Measurements from ENCODE around the gene SREK1IP1.
A peak's percentile ranks its signal among the peaks of the same experiment; 100 is the strongest.
"Not testable (repeated sequence)": the region's sequence is repeated elsewhere in the genome, so short reads cannot be mapped to it uniquely, and the experiment has no call there.

Gene SREK1IP1

GRCh38 chr5:64706074-64706473 is 62.4 kb downstream of the SREK1IP1 start:
- H3K27me3 ChIP-seq (ENCODE audit: control insufficient read depth, insufficient read depth, low read length); H3K36me3 ChIP-seq (ENCODE audit: control insufficient read depth, insufficient read depth, low read length); H3K9ac ChIP-seq (ENCODE audit: low read depth, low read length); H3K9me3 ChIP-seq (ENCODE audit: control insufficient read depth, insufficient read depth, low read length); H3K4me3 ChIP-seq (ENCODE audit: low read depth, low read length): not testable (repeated sequence)
- H3K4me1 ChIP-seq (ENCODE audit: control insufficient read depth, insufficient read depth, low read length), result peaks cover 15% of the 10 kb centered on the region

- no peaks in the 10 kb centered on the region for H3K27me3 ChIP-seq (ENCODE audit: control insufficient read depth, insufficient read depth, low read length)
- H3K36me3 ChIP-seq (ENCODE audit: control insufficient read depth, insufficient read depth, low read length), result no peaks in the 10 kb centered on the region
- H3K9ac ChIP-seq (ENCODE audit: low read depth, low read length), result no peak overlapping the region
- H3K9me3 ChIP-seq (ENCODE audit: control insufficient read depth, insufficient read depth, low read length), result no peaks in the 10 kb centered on the region
- peaks cover 6% of the 10 kb centered on the region for H3K4me1 ChIP-seq (ENCODE audit: control insufficient read depth, insufficient read depth, low read length)
- no peak overlapping the region for H3K4me3 ChIP-seq (ENCODE audit: low read depth, low read length)
Observed at GRCh38 chr5:64700765-64701164, 67.7 kb downstream of the SREK1IP1 start.

DNA sequence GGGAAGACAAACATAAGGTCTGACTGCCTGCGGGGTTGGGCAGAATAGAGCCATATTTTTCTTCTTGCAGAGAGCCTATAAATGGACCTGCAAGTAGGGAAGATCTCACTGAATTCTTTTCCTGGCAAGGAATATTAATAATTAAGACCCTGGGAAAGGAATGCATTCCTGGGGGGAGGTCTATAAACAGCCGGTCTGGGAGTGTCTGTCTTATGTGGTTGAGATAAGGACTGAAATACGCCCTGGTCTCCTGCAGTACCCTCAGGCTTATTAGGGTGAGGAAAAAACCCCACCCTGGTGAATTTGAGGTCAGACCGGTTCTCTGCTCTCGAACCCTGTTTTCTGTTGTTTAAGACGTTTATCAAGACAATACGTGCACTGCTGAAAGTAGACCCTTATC is 72.1 kb downstream of the SREK1IP1 start:
- H3K27me3 ChIP-seq (ENCODE audit: control insufficient read depth, insufficient read depth, low read length), result peaks cover 10% of the 10 kb centered on the region
- not testable (repeated sequence) for H3K9me3 ChIP-seq (ENCODE audit: control insufficient read depth, insufficient read depth, low read length); H3K4me3 ChIP-seq (ENCODE audit: low read depth, low read length)

DNA sequence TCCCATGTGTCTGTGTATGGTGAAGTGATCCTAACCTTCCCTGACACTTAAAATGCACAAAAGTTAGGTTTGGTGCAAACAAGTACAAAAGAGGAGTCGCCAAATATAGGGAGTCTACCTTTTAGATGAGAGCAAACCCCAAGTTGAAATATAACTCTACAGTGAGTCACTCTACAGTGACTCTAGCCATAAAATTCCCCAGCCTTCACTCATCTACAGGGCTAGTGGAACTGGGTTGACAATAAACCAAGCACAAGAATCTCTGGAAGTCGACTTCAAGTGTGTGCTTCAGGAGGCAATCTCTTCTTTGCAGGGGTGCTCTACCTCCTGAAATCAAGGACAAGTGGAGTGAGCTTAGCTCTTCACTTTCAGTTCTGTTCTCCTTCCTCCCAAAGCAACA is 74.9 kb downstream of the SREK1IP1 start:
- no peaks in the 10 kb centered on the region for H3K9me3 ChIP-seq (ENCODE audit: control insufficient read depth, insufficient read depth, low read length)
- H3K9ac ChIP-seq (ENCODE audit: low read depth, low read length), result no peak overlapping the region
- no peak overlapping the region for H3K4me3 ChIP-seq (ENCODE audit: low read depth, low read length)
- peaks cover 34% of the 10 kb centered on the region for H3K27me3 ChIP-seq (ENCODE audit: control insufficient read depth, insufficient read depth, low read length)
- peaks cover 7% of the 10 kb centered on the region for H3K4me1 ChIP-seq (ENCODE audit: control insufficient read depth, insufficient read depth, low read length)
- no peaks in the 10 kb centered on the region for H3K36me3 ChIP-seq (ENCODE audit: control insufficient read depth, insufficient read depth, low read length)

More for the DNA sequence above, 72.1 kb downstream of the SREK1IP1 start:
- H3K36me3 ChIP-seq (ENCODE audit: control insufficient read depth, insufficient read depth, low read length); H3K4me1 ChIP-seq (ENCODE audit: control insufficient read depth, insufficient read depth, low read length); H3K9ac ChIP-seq (ENCODE audit: low read depth, low read length): not testable (repeated sequence)

DNA sequence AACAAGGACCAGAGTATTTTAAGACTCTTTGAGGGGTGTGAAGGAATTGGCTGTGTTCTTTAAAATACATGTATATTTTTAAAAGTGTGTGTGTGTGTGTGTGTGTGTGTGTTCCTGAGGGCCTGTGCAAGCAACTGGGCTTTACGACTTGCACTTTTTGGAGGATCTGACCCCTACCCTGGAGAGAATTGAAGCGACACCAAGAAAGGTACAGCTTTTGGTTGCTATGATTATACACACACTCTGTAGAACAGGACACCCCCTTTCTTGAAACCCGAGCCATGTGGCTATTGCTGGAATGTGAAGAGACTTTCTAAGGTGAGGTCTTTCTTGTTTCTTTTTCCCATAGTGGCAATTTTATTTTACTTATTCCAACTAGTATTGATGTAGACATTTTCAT is 77.2 kb downstream of the SREK1IP1 start:
- no peaks in the 10 kb centered on the region for H3K9me3 ChIP-seq (ENCODE audit: control insufficient read depth, insufficient read depth, low read length)
- H3K27me3 ChIP-seq (ENCODE audit: control insufficient read depth, insufficient read depth, low read length), result peaks cover 42% of the 10 kb centered on the region
- H3K9ac ChIP-seq (ENCODE audit: low read depth, low read length), result no peak overlapping the region
- peak overlapping the region; percentile 67 for H3K4me3 ChIP-seq (ENCODE audit: low read depth, low read length)
- H3K4me1 ChIP-seq (ENCODE audit: control insufficient read depth, insufficient read depth, low read length), result peaks cover 7% of the 10 kb centered on the region
- H3K36me3 ChIP-seq (ENCODE audit: control insufficient read depth, insufficient read depth, low read length), result no peaks in the 10 kb centered on the region

GRCh38 chr5:64690417-64691151 is 77.9 kb downstream of the SREK1IP1 start, which contains the start of gene SHISAL2B:
Gene SHISAL2B, plus strand, starts transcription at chr5:64690503. Its CDS starts 121 bp downstream, at chr5:64690624.
- H3K4me3 ChIP-seq (ENCODE audit: low read depth, low read length), result peak within 1 kb of the TSS; percentile 67
- peak within 1 kb of the TSS; percentile 5 for H3K9ac ChIP-seq (ENCODE audit: low read depth, low read length)
- no peaks in the 10 kb centered on the region for H3K36me3 ChIP-seq (ENCODE audit: control insufficient read depth, insufficient read depth, low read length)
- H3K9me3 ChIP-seq (ENCODE audit: control insufficient read depth, insufficient read depth, low read length), result no peaks in the 10 kb centered on the region
- peaks cover 42% of the 10 kb centered on the region for H3K27me3 ChIP-seq (ENCODE audit: control insufficient read depth, insufficient read depth, low read length)
- H3K4me1 ChIP-seq (ENCODE audit: control insufficient read depth, insufficient read depth, low read length), result peaks cover 7% of the 10 kb centered on the region

DNA sequence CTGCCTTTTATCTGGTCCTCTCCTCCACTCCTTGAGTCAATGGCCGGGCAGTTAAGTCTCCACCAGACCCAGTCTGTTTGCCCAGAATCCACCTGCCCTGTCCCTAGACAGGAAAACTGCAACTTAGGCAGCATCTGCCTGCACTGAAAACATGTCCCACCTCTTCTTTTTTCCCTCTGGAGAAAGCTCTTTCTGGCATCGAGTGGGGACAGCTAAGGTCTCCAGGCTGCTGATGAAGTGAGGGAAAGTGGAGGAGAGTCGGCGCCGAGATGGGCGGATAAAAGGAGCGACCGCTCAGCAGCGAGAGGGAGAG is 78.4 kb downstream of the SREK1IP1 start:
- Histone ChIP-seq H3K9me3 (ENCODE audit: control insufficient read depth, insufficient read depth, low read length) (no peaks in the 10 kb centered on the region), H3K27me3 (ENCODE audit: control insufficient read depth, insufficient read depth, low read length) (peaks cover 42% of the 10 kb centered on the region), H3K4me3 (ENCODE audit: low read depth, low read length) (peak overlapping the region; percentile 67), H3K9ac (ENCODE audit: low read depth, low read length) (peak overlapping the region; percentile 5), H3K36me3 (ENCODE audit: control insufficient read depth, insufficient read depth, low read length) (no peaks in the 10 kb centered on the region), H3K4me1 (ENCODE audit: control insufficient read depth, insufficient read depth, low read length) (peaks cover 7% of the 10 kb centered on the region)

GRCh38 chr5:64688965-64689364 is 79.5 kb downstream of the SREK1IP1 start:
- no peaks in the 10 kb centered on the region for H3K9me3 ChIP-seq (ENCODE audit: control insufficient read depth, insufficient read depth, low read length)
- H3K4me3 ChIP-seq (ENCODE audit: low read depth, low read length), result no peak overlapping the region
- peaks cover 42% of the 10 kb centered on the region for H3K27me3 ChIP-seq (ENCODE audit: control insufficient read depth, insufficient read depth, low read length)
- H3K36me3 ChIP-seq (ENCODE audit: control insufficient read depth, insufficient read depth, low read length), result no peaks in the 10 kb centered on the region
- H3K4me1 ChIP-seq (ENCODE audit: control insufficient read depth, insufficient read depth, low read length), result peaks cover 7% of the 10 kb centered on the region
- no peak overlapping the region for H3K9ac ChIP-seq (ENCODE audit: low read depth, low read length)

DNA sequence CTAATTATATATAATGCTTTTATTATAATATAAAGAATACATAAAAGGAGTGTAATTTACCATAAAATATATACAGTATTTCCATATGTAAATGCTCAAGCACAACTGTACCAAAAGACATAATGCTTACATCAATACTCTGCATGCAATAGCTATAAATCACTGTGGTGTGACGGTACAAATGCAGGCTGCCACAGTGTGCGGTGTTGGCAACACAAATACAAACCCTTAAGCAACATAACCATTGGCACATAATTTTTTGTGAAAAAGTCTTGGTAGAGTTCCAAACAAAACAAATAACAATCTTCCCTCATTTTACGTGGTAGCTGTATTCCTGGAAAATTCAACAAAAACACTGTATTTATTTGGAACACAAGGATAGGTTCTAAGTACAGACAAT is 80.1 kb downstream of the SREK1IP1 start:
- H3K4me1 ChIP-seq (ENCODE audit: control insufficient read depth, insufficient read depth, low read length), result peaks cover 7% of the 10 kb centered on the region
- peaks cover 42% of the 10 kb centered on the region for H3K27me3 ChIP-seq (ENCODE audit: control insufficient read depth, insufficient read depth, low read length)
- no peaks in the 10 kb centered on the region for H3K9me3 ChIP-seq (ENCODE audit: control insufficient read depth, insufficient read depth, low read length)
- H3K4me3 ChIP-seq (ENCODE audit: low read depth, low read length), result no peak overlapping the region
- no peaks in the 10 kb centered on the region for H3K36me3 ChIP-seq (ENCODE audit: control insufficient read depth, insufficient read depth, low read length)
- H3K9ac ChIP-seq (ENCODE audit: low read depth, low read length), result no peak overlapping the region

- H3K27me3 ChIP-seq (ENCODE audit: control insufficient read depth, insufficient read depth, low read length), result peaks cover 26% of the 10 kb centered on the region
- H3K36me3 ChIP-seq (ENCODE audit: control insufficient read depth, insufficient read depth, low read length), result no peaks in the 10 kb centered on the region
Observed at GRCh38 chr5:64685866-64686265, 82.6 kb downstream of the SREK1IP1 start.

GRCh38 chr5:64682608-64683007 is 85.9 kb downstream of the SREK1IP1 start:
- H3K27me3 ChIP-seq (ENCODE audit: control insufficient read depth, insufficient read depth, low read length), result no peaks in the 10 kb centered on the region
- no peak overlapping the region for H3K9ac ChIP-seq (ENCODE audit: low read depth, low read length)
- H3K4me1 ChIP-seq (ENCODE audit: control insufficient read depth, insufficient read depth, low read length), result no peaks in the 10 kb centered on the region
- no peaks in the 10 kb centered on the region for H3K36me3 ChIP-seq (ENCODE audit: control insufficient read depth, insufficient read depth, low read length)
- no peak overlapping the region for H3K4me3 ChIP-seq (ENCODE audit: low read depth, low read length)
- H3K9me3 ChIP-seq (ENCODE audit: control insufficient read depth, insufficient read depth, low read length), result no peaks in the 10 kb centered on the region

More at GRCh38 chr5:64685866-64686265, 82.6 kb downstream of the SREK1IP1 start:
- Histone ChIP-seq H3K9ac (ENCODE audit: low read depth, low read length) (no peak overlapping the region), H3K4me3 (ENCODE audit: low read depth, low read length) (no peak overlapping the region), H3K9me3 (ENCODE audit: control insufficient read depth, insufficient read depth, low read length) (no peaks in the 10 kb centered on the region), H3K4me1 (ENCODE audit: control insufficient read depth, insufficient read depth, low read length) (peaks cover 7% of the 10 kb centered on the region)

DNA sequence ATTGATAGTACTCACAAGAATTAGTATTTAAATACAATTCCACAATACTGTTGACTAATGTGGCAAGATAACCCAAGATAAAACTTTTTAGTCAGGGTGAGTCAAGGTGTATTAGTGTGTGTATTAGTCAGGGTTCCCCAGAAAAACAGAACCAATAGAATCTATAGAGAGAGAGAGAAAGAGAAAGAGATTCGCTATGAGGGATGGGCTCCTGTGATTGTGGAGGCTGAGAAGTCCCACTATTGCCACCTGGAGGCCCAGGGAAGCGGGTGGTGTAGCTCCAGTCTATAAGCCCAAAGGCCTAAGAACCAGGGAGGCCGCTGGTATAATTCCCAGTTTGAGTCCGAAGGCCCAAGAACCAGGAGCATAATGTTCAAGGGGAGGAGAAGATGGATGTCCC is 88.2 kb downstream of the SREK1IP1 start:
- no peak overlapping the region for H3K4me3 ChIP-seq (ENCODE audit: low read depth, low read length)
- H3K9me3 ChIP-seq (ENCODE audit: control insufficient read depth, insufficient read depth, low read length), result no peaks in the 10 kb centered on the region
- no peaks in the 10 kb centered on the region for H3K36me3 ChIP-seq (ENCODE audit: control insufficient read depth, insufficient read depth, low read length)
- no peaks in the 10 kb centered on the region for H3K4me1 ChIP-seq (ENCODE audit: control insufficient read depth, insufficient read depth, low read length)
- H3K27me3 ChIP-seq (ENCODE audit: control insufficient read depth, insufficient read depth, low read length), result no peaks in the 10 kb centered on the region
- H3K9ac ChIP-seq (ENCODE audit: low read depth, low read length), result no peak overlapping the region

All from iPS-15b (cell line).